K562 (cell line): ENCODE measurements around the gene PAX8. TPM values are rescaled to one million over a fixed set of nuclear protein-coding genes. Genes with fewer than 3 reads are reported as not detected.

Experiments
- ATAC-seq: fragments of 200-7000 bp; cut with Tn5 transposase; 3 replicates; pipeline ENCODE4 v1.9.1; 2020; ENCODE audit warnings: moderate library complexity
- BruUV-seq: library from RNA; stranded (reverse); fragments of 400-500 nt; replicated peaks from 2 replicates; lab custom pipeline; 2021; lab: Mats Ljungman, UMichigan
- CTCF ChIA-PET: fragments of 300-600 bp; formaldehyde crosslinking; extraction: SDS; loops from one replicate; lab custom pipeline; 2021; ENCODE audit warnings: low intra/inter-chr PET ratio; lab: Yijun Ruan, JAX
- POLR2A ChIA-PET: fragments of 300-600, 350-650 bp; sonication (Branson Sonifier 250); formaldehyde crosslinking; extraction: SDS; loops from one replicate; lab custom pipeline; 2021; ENCODE audit warnings: antibody characterized with exemption, inconsistent platforms; lab: Yijun Ruan, JAX
- DNase-seq, 4 experiments: peaks; one replicate each; pipeline versions ENCODE4 v3.0.0 to v3.0.0-alpha.2; 2011 to 2018; ENCODE audit warnings: low spot score in 3 of 4, mixed read lengths in 3 of 4; ENCODE audit errors: extremely low read depth in 1 of 4
- FAIRE-seq: peaks from 2 replicates; lab custom pipeline; 2011; peaks lifted over from hg19 to GRCh38; lab: Jason Lieb, UNC
- H2AFZ ChIP-seq: 2 replicates; pipeline ENCODE4 v1.6.0; 2011; ENCODE audit warnings: low read depth, low read length, control low read depth, inconsistent platforms
- H3K27ac ChIP-seq: fragments of 200-600 bp; 3 replicates; pipeline ENCODE4 v1.8.0; 2011; ENCODE audit warnings: low read depth, mild to moderate bottlenecking, control low read depth, inconsistent platforms, low read length, moderate library complexity, mixed read lengths; ENCODE audit errors: extremely low read depth
- H3K27me3 ChIP-seq, 2 experiments: fragments of 300-600 bp in 1 of 2; 2 replicates in 1 of 2; 3 replicates in 1 of 2; pipeline versions ENCODE4 v1.6.0 to v1.8.0; 2011; ENCODE audit warnings: inconsistent platforms in 2 of 2, low read length in 2 of 2, mild to moderate bottlenecking in 1 of 2, mixed read lengths in 1 of 2, moderate library complexity in 1 of 2; ENCODE audit not compliant: control insufficient read depth in 2 of 2, insufficient read depth in 2 of 2
- H3K36me3 ChIP-seq: fragments of 300-600 bp; 3 replicates; pipeline ENCODE4 v1.8.0; 2011; ENCODE audit warnings: mild to moderate bottlenecking, low read length, inconsistent platforms; ENCODE audit not compliant: control insufficient read depth, insufficient read depth
- H3K4me1 ChIP-seq, 2 experiments: fragments of 200-600 bp in 1 of 2; replicated peaks in 1 of 2; 2 replicates in 1 of 2; 3 replicates in 1 of 2; pipeline versions ENCODE4 v1.5.1 to v1.8.0; 2011; ENCODE audit warnings: inconsistent platforms in 2 of 2, low read length in 2 of 2, mild to moderate bottlenecking in 1 of 2, mixed read lengths in 1 of 2, moderate library complexity in 1 of 2; ENCODE audit not compliant: control insufficient read depth in 2 of 2, insufficient read depth in 2 of 2
- H3K4me2 ChIP-seq: 2 replicates; pipeline ENCODE4 v1.6.1; 2011; ENCODE audit warnings: low read length, control low read depth, inconsistent platforms, mixed read lengths; ENCODE audit not compliant: insufficient read depth
- H3K4me3 ChIP-seq: fragments of 200-600 bp; sonication (generic), shearing (Covaris generic); 2 replicates; pipeline ENCODE4 v1.5.1; 2016; ENCODE audit warnings: control low read depth, inconsistent platforms
- H3K79me2 ChIP-seq: fragments of 200-600 bp; 3 replicates; pipeline ENCODE4 v1.8.0; 2011; ENCODE audit warnings: low read length, inconsistent platforms; ENCODE audit not compliant: control insufficient read depth, insufficient read depth
- H3K9ac ChIP-seq, 2 experiments: 2 replicates each; pipeline versions ENCODE4 v1.6.0 to v1.6.1; 2011; ENCODE audit warnings: low read depth in 2 of 2, low read length in 2 of 2, control low read depth in 1 of 2, inconsistent platforms in 1 of 2, mild to moderate bottlenecking in 1 of 2, mixed read lengths in 1 of 2; ENCODE audit not compliant: insufficient read depth in 1 of 2
- H3K9me1 ChIP-seq: one replicate; pipeline ENCODE4 v1.6.0; 2011; ENCODE audit warnings: inconsistent platforms, mild to moderate bottlenecking, low read length, moderate library complexity; ENCODE audit not compliant: control insufficient read depth, insufficient read depth
- H3K9me3 ChIP-seq: replicated peaks from 2 replicates; pipeline ENCODE4 v1.5.1; 2011; ENCODE audit warnings: low read depth, low read length, inconsistent platforms; ENCODE audit not compliant: control insufficient read depth, insufficient read depth
- H4K20me1 ChIP-seq: replicated peaks from 2 replicates; pipeline ENCODE4 v1.6.1; 2011; ENCODE audit warnings: low read length, inconsistent platforms, mixed read lengths; ENCODE audit not compliant: control insufficient read depth, insufficient read depth
- CTCF ChIP-seq, 3 experiments: IDR thresholded peaks in 2 of 3; conservative IDR thresholded peaks in 1 of 3; 2 replicates each; pipeline ENCODE4 v1.5.1; 2011 to 2012; ENCODE audit warnings: low read length in 3 of 3, mild to moderate bottlenecking in 3 of 3, control low read depth in 2 of 3, improper control_type of control experiment in 1 of 3, inconsistent platforms in 1 of 3, low read depth in 1 of 3, mixed read lengths in 1 of 3, moderate library complexity in 1 of 3; ENCODE audit not compliant: insufficient read depth in 2 of 3
- HOMEZ ChIP-seq: fragments of 250-450 bp; sonication (Bioruptor Pico); IDR thresholded peaks from 2 replicates; pipeline ENCODE4 v1.4.0; 2020; ENCODE audit warnings: mild to moderate bottlenecking, moderate library complexity
- POLR2G ChIP-seq: fragments of 200-400 bp; formaldehyde crosslinking; IDR thresholded peaks from 2 replicates; pipeline ENCODE4 v1.6.1; 2017; ENCODE audit warnings: low read depth, mild to moderate bottlenecking, antibody characterized with exemption, low read length, moderate library complexity
- ZBTB11 ChIP-seq, 3 experiments: fragments of 200-800 bp in 1 of 3; fragments of 250-450 bp in 1 of 3; fragments of 450-650 bp in 1 of 3; sonication (Bioruptor Pico) in 1 of 3; sonication (Bioruptor generic) in 1 of 3; formaldehyde crosslinking in 1 of 3; IDR thresholded peaks; 2 replicates each; pipeline versions ENCODE4 v1.6.1 to v1.8.0; 2016 to 2022; ENCODE audit warnings: mild to moderate bottlenecking in 2 of 3, missing genetic modification characterization in 2 of 3, missing compliant biosample characterization in 1 of 3, moderate library complexity in 1 of 3
- ZNF12 ChIP-seq: sonication (generic); formaldehyde crosslinking; IDR thresholded peaks from 2 replicates; pipeline ENCODE4 v1.4.0; 2020; ENCODE audit warnings: mild to moderate bottlenecking, missing genetic modification reagents
- ZNF23 ChIP-seq: fragments of 250-450 bp; sonication (Bioruptor Pico); IDR thresholded peaks from 2 replicates; pipeline ENCODE4 v1.4.0; 2020; ENCODE audit warnings: mild to moderate bottlenecking
- WGBS: fragments of 100-300 bp; shearing (Covaris generic); methylation state at CpG from one replicate; pipeline ENCODE4 v1.1.6; 2016; ENCODE audit warnings: low coverage, mixed read lengths; ENCODE audit not compliant: insufficient coverage; ENCODE audit errors: missing lambda C conversion rate; 5-methylcytosine and 5-hydroxymethylcytosine counted together
- in situ Hi-C: fragments of 300-500 bp; cut with MboI; formaldehyde crosslinking; loops from 4 replicates; pipeline ENCODE4 v1.15.0; 2018; ENCODE audit warnings: inconsistent platforms, mixed read lengths
- intact Hi-C: fragments of 100-400 bp; cut with micrococcal nuclease; formaldehyde crosslinking; loops from 2 replicates; pipeline ENCODE4 v1.14.2; 2022
- polyA plus RNA-seq, 8 experiments: library from polyadenylated mRNA; depleted of rRNA in 4 of 8; stranded (reverse) in 5 of 8; unstranded in 3 of 8; fragments of >200 nt; fragmentation: Nextera tagmentation in 2 of 8; fragmentation: Illumina TruSeq in 1 of 8; extraction: Ambion mirVana in 2 of 8; extraction: Trizol in 1 of 8; gene quantifications; 2 replicates each; pipeline versions ENCODE4 v1.2.1 to v1.2.3, GENCODE V29; 2011 to 2014; ENCODE audit warnings: inconsistent platforms in 1 of 8, missing spikeins in 1 of 8
- total RNA-seq, 7 experiments: library from RNA; depleted of rRNA in 6 of 7; stranded (reverse); fragments of >200 nt in 6 of 7; fragmentation: Illumina TruSeq in 2 of 7; extraction: Trizol in 2 of 7; gene quantifications; 2 replicates each; pipeline versions ENCODE4 v1.2.1 to v1.2.3, GENCODE V29; 2011 to 2021; ENCODE audit warnings: low replicate concordance in 1 of 7

The PAX8 gene
- total and polyA plus RNA-seq, 9 of the 15 experiments (the other 6 are each of a cell fraction or from before 2014, with no cell fraction given): 0.13 to 2.1 (median 0.51) TPM

GRCh38 chr2:113195923-113196501, 82.7 kb downstream of the PAX8 start (continued):
- TF ChIP-seq ZNF23 (CRISPR knock-in tag) (no peak), ZBTB11 (CRISPR knock-in tag; IDR thresholded peaks at IDR 0.05) (no peak)

- WGBS: 89% methylated on average over 7 of the region's 7 CpGs
- H4K20me1 ChIP-seq: no peaks in the 10 kb centered on the region
- H2AFZ ChIP-seq: no peak overlapping the region
- CTCF ChIA-PET: interaction anchor here (0.6 kb wide), 1 partner anchor 54 kb away, joined by 3 read pairs; no protein-coding TSS in a partner anchor
- intact Hi-C loops: no loop called here
- H3K36me3 ChIP-seq: peaks cover 57% of the 10 kb centered on the region; the same call in 2 of the 3 replicates
- TF ChIP-seq POLR2G (peak; percentile 41; the same call in 1 of the 2 replicates), HOMEZ (CRISPR knock-in tag) (no peak), ZNF12 (CRISPR knock-in tag) (no peak), CTCF (IDR thresholded peaks at IDR 0.05 in 2 of 3, conservative IDR thresholded peaks at IDR 0.05 in 1 of 3; ENCODE audit: insufficient read depth in 2 of 3, low read depth in 1 of 3, low read length in 3 of 3) (peak; percentile 6 to 29 (median 22); a peak in 2 of 6 replicates)
- no peaks in the 10 kb centered on the region for H3K9me3 ChIP-seq
- no peaks in the 10 kb centered on the region for H3K27me3 ChIP-seq
- DNase-seq: no peak
- no peak overlapping the region for H3K4me3 ChIP-seq
- no TSS peak for BruUV-seq
- POLR2A ChIA-PET: interaction anchor here (0.7 kb wide), 1 partner anchor 80 kb away, joined by 5 read pairs; no protein-coding TSS in a partner anchor
- H3K79me2 ChIP-seq: no peaks in the 10 kb centered on the region
- FAIRE-seq: peak; percentile 11
- H3K9ac ChIP-seq: peak overlapping the region in 1 of 2 experiments; percentile 2; a peak in 1 of 4 replicates
- H3K4me2 ChIP-seq: no peak overlapping the region
- H3K9me1 ChIP-seq: peaks cover 3% of the 10 kb centered on the region
- no peaks in the 10 kb centered on the region for H3K4me1 ChIP-seq
- H3K27ac ChIP-seq: no peak overlapping the region
- peak; percentile 73 for ATAC-seq
- in situ Hi-C loops: no loop called here
These were observed 86.1 kb downstream of the PAX8 start for GRCh38 chr2:113192459-113193100.
